Nasal cavity respiratory epithelium epithelial cell of viscerocranial mucosa (primary cell): ENCODE measurements around the gene SMC5. TPM values are rescaled to one million over a fixed set of nuclear protein-coding genes. Genes with fewer than 3 reads are reported as not detected.

Experiments used
- total RNA-seq: library from RNA; depleted of rRNA; stranded (reverse); fragments of >200 nt; gene quantifications from 2 replicates; pipeline ENCODE4 v1.2.3, GENCODE V29; 2014

Gene SMC5
- 19.5 and 30.0 TPM in 2 replicates for total RNA-seq

GRCh38 chr9:70258692-70259511 lies at the start of gene SMC5:
Gene SMC5, plus strand, starts transcription at chr9:70258978. Its CDS starts 101 bp downstream, at chr9:70259079.

Other genes starting within 250 kb of the SMC5 start
- 0.68 and 6.8 TPM in 2 replicates for gene MAMDC2, start 215.1 kb upstream of the SMC5 start, total RNA-seq
- gene KLF9, start 155.7 kb downstream of the SMC5 start, total RNA-seq: 33.8 and 58.0 TPM in 2 replicates